ENCODE results near the gene NXT1. TPM values are rescaled to one million over a fixed set of nuclear protein-coding genes. Genes with fewer than 3 reads are reported as not detected.

Gene NXT1
- total RNA-seq, 1 experiment from 2014 or later, result 7.9 TPM

DNA sequence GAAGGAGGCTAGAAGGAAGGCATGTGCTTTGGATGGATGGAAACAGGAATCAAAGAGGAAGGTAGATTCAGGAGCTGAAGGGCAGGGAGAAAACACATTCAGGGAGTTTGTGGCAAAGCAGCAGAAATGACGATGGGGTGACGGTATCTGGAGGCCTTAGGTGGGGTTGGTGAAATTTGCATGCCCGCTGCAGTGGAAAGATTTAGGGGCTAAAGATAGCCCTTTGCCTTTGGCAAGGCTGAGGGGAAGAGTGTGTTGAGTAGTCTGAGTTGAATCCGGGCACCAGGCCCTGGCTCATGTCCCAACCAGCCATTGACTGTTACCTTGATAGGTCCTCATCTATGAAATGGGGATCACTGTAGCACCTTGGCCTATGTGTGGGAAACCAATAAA, 12.7 kb downstream of the NXT1 start:
- Mint-ChIP-seq H3K4me1 (ENCODE audit: low read depth, unreplicated experiment) (peaks cover 14% of the 10 kb centered on the region), H3K27me3 (ENCODE audit: unreplicated experiment) (no peaks in the 10 kb centered on the region), H3K36me3 (ENCODE audit: insufficient read depth, unreplicated experiment) (peaks cover 22% of the 10 kb centered on the region), H3K27ac (ENCODE audit: unreplicated experiment) (no peak overlapping the region), H3K9me3 (ENCODE audit: low read depth, unreplicated experiment) (no peaks in the 10 kb centered on the region), H3K4me3 (ENCODE audit: low read depth, unreplicated experiment) (peak overlapping the region; percentile 77)
- no TSS peak for BruUV-seq (replicated peaks)
- TF ChIP-seq, protein P1, sequence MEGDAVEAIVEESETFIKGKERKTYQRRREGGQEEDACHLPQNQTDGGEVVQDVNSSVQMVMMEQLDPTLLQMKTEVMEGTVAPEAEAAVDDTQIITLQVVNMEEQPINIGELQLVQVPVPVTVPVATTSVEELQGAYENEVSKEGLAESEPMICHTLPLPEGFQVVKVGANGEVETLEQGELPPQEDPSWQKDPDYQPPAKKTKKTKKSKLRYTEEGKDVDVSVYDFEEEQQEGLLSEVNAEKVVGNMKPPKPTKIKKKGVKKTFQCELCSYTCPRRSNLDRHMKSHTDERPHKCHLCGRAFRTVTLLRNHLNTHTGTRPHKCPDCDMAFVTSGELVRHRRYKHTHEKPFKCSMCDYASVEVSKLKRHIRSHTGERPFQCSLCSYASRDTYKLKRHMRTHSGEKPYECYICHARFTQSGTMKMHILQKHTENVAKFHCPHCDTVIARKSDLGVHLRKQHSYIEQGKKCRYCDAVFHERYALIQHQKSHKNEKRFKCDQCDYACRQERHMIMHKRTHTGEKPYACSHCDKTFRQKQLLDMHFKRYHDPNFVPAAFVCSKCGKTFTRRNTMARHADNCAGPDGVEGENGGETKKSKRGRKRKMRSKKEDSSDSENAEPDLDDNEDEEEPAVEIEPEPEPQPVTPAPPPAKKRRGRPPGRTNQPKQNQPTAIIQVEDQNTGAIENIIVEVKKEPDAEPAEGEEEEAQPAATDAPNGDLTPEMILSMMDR (IDR thresholded peaks at IDR 0.05; ENCODE audit: unreplicated experiment), result no peak
- intact Hi-C loops (cut with micrococcal nuclease; ENCODE audit: unreplicated experiment), result loop anchor here (10.0 kb wide), 1 partner anchor 52 kb away; no protein-coding TSS in a partner anchor
- no peak for DNase-seq
- CTCF ChIA-PET, result no interaction called here

DNA sequence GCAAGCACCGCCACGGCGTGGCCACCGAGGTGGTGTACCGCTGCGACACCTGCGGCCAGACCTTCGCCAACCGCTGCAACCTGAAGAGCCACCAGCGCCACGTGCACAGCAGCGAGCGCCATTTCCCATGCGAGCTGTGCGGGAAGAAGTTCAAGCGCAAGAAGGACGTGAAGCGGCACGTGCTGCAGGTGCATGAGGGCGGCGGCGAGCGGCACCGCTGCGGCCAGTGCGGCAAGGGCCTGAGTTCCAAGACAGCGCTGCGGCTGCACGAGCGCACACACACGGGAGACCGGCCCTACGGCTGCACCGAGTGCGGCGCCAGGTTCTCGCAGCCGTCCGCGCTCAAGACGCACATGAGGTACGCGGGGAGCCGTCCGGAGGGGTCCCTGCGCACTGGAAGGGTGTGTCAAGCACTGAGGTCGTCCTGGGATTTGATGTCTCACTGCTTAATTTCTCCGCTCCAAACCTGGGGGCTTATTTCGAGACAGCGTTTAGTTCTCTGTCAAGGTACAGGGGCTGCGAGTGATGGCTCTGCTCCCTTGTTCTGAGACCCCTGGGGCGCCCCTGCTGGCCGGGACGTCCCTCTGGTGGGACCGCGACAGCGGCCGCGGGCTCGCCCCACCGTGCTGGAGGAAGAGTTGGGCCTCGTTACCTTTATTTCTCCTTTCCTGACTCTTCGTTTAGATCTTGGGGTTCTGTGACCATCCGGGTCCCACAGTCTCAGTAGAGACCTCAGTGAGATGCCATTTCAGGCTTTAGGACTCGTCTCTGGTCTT, 15.0 kb downstream of the NXT1 start:
- H3K27ac Mint-ChIP-seq (ENCODE audit: unreplicated experiment), result no peak overlapping the region
- intact Hi-C loops (cut with micrococcal nuclease; ENCODE audit: unreplicated experiment), result loop anchor here (10.0 kb wide), 1 partner anchor 49 kb away; no protein-coding TSS in a partner anchor
- H3K27me3 Mint-ChIP-seq (ENCODE audit: unreplicated experiment), result no peaks in the 10 kb centered on the region
- H3K4me1 Mint-ChIP-seq (ENCODE audit: low read depth, unreplicated experiment), result peaks cover 14% of the 10 kb centered on the region
- no peak for DNase-seq
- H3K9me3 Mint-ChIP-seq (ENCODE audit: low read depth, unreplicated experiment), result no peaks in the 10 kb centered on the region
- no TSS peak for BruUV-seq (replicated peaks)
- no peak overlapping the region for H3K4me3 Mint-ChIP-seq (ENCODE audit: low read depth, unreplicated experiment)
- TF ChIP-seq, protein P1 (IDR thresholded peaks at IDR 0.05; ENCODE audit: unreplicated experiment), result no peak
- H3K36me3 Mint-ChIP-seq (ENCODE audit: insufficient read depth, unreplicated experiment), result peaks cover 22% of the 10 kb centered on the region
- CTCF ChIA-PET, result no interaction called here

DNA sequence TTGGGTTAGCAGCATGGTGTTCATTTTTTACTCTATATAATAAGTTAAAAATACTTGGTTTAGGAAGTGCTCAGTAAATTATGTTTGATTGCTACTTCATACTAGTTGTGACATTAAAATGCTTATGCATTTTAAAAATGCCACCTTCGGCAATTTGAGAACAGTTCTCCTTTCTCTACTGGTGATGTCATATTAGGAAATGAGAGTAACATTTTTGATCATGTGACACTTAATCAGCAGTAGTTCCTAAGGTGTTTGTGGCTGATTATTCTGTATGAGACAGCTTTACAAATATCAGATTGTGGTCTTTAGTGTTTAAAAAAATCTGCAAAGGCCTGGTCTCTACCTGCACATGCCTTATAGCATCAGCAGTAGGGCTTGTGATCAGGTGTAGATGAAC, 15.8 kb downstream of the NXT1 start:
- peaks cover 22% of the 10 kb centered on the region for H3K36me3 Mint-ChIP-seq (ENCODE audit: insufficient read depth, unreplicated experiment)
- H3K4me1 Mint-ChIP-seq (ENCODE audit: low read depth, unreplicated experiment), result peaks cover 14% of the 10 kb centered on the region
- H3K27ac Mint-ChIP-seq (ENCODE audit: unreplicated experiment), result no peak overlapping the region
- CTCF ChIA-PET, result no interaction called here
- BruUV-seq (replicated peaks), result no TSS peak
- H3K9me3 Mint-ChIP-seq (ENCODE audit: low read depth, unreplicated experiment), result no peaks in the 10 kb centered on the region
- no peaks in the 10 kb centered on the region for H3K27me3 Mint-ChIP-seq (ENCODE audit: unreplicated experiment)
- TF ChIP-seq, protein P1 (IDR thresholded peaks at IDR 0.05; ENCODE audit: unreplicated experiment), result no peak
- no peak for DNase-seq
- intact Hi-C loops (cut with micrococcal nuclease; ENCODE audit: unreplicated experiment), result loop anchor here (10.0 kb wide), 1 partner anchor 48 kb away; no protein-coding TSS in a partner anchor
- no peak overlapping the region for H3K4me3 Mint-ChIP-seq (ENCODE audit: low read depth, unreplicated experiment)

DNA sequence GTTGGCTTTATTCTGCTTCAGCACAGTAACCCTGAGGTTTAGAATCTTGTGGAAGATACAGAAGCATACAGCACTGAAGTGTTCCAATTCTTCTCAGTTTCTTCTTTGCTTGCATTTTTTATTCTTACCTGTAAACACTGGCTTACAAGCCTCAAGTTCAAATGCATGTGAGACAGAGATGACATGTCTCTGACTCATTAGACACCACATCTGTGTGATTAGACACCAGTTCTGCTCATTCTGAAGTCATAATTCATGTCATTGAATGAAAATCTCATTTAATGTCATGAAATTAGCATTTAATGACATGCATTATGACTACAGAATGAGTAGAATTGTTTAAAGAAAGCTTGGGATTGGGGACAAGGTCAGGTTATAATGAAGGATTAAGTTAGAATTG, 17.2 kb downstream of the NXT1 start:
- CTCF ChIA-PET, result no interaction called here
- Mint-ChIP-seq H3K9me3 (ENCODE audit: low read depth, unreplicated experiment) (no peaks in the 10 kb centered on the region), H3K4me1 (ENCODE audit: low read depth, unreplicated experiment) (peaks cover 14% of the 10 kb centered on the region), H3K36me3 (ENCODE audit: insufficient read depth, unreplicated experiment) (peaks cover 13% of the 10 kb centered on the region), H3K27me3 (ENCODE audit: unreplicated experiment) (no peaks in the 10 kb centered on the region), H3K4me3 (ENCODE audit: low read depth, unreplicated experiment) (no peak overlapping the region), H3K27ac (ENCODE audit: unreplicated experiment) (no peak overlapping the region)
- no peak for DNase-seq
- intact Hi-C loops (cut with micrococcal nuclease; ENCODE audit: unreplicated experiment), result loop anchor here (10.0 kb wide), 1 partner anchor 47 kb away; no protein-coding TSS in a partner anchor
- BruUV-seq (replicated peaks), result no TSS peak
- TF ChIP-seq, protein P1 (IDR thresholded peaks at IDR 0.05; ENCODE audit: unreplicated experiment), result no peak
